Keratinocyte (primary cell): ENCODE data around the gene TMEM169. TPM values are rescaled to one million over a fixed set of nuclear protein-coding genes. Genes with fewer than 3 reads are reported as not detected.

Experiments
- DNase-seq: peaks from one replicate; pipeline ENCODE4 v3.0.0-alpha.2; 2011; ENCODE audit warnings: low read depth, missing footprints, low spot score
- FAIRE-seq: peaks from 2 replicates; lab custom pipeline; 2011; peaks lifted over from hg19 to GRCh38; lab: Jason Lieb, UNC
- H2AFZ ChIP-seq: 2 replicates; pipeline ENCODE4 v1.6.0; 2012; ENCODE audit warnings: low read length, control low read depth, inconsistent platforms; ENCODE audit not compliant: control insufficient read depth
- H3K27ac ChIP-seq: 2 replicates; pipeline ENCODE4 v1.5.1; 2011; ENCODE audit warnings: low read length; ENCODE audit not compliant: control insufficient read depth, insufficient read depth
- H3K27me3 ChIP-seq: 3 replicates; pipeline ENCODE4 v1.6.0; 2011; ENCODE audit warnings: low read length; ENCODE audit not compliant: control insufficient read depth, insufficient read depth; ENCODE audit errors: extremely low read depth
- H3K36me3 ChIP-seq, 2 experiments: 2 replicates in 1 of 2; 3 replicates in 1 of 2; pipeline ENCODE4 v1.5.1; 2011; ENCODE audit warnings: low read length in 2 of 2, mild to moderate bottlenecking in 1 of 2; ENCODE audit not compliant: control insufficient read depth in 2 of 2, insufficient read depth in 2 of 2; ENCODE audit errors: extremely low read depth in 1 of 2
- H3K4me1 ChIP-seq: 3 replicates; pipeline ENCODE4 v1.5.1; 2011; ENCODE audit warnings: low read length; ENCODE audit not compliant: control insufficient read depth, insufficient read depth; ENCODE audit errors: extremely low read depth
- H3K4me2 ChIP-seq: 3 replicates; pipeline ENCODE4 v1.6.0; 2011; ENCODE audit warnings: low read depth, low read length; ENCODE audit not compliant: control insufficient read depth, insufficient read depth; ENCODE audit errors: extremely low read depth
- H3K4me3 ChIP-seq, 3 experiments: fragments of 200-600 bp in 1 of 3; sonication (generic) in 1 of 3; 2 replicates in 2 of 3; 3 replicates in 1 of 3; pipeline ENCODE4 v1.5.1; 2011 to 2016; ENCODE audit warnings: low read length in 3 of 3, mild to moderate bottlenecking in 3 of 3, control low read depth in 2 of 3, inconsistent platforms in 1 of 3, low read depth in 1 of 3, mixed read lengths in 1 of 3, mixed run types in 1 of 3, moderate library complexity in 1 of 3; ENCODE audit not compliant: control insufficient read depth in 2 of 3, insufficient read depth in 2 of 3; ENCODE audit errors: extremely low read depth in 1 of 3
- H3K79me2 ChIP-seq: 2 replicates; pipeline ENCODE4 v1.6.0; 2012; ENCODE audit warnings: low read length; ENCODE audit not compliant: control insufficient read depth, insufficient read depth
- H3K9ac ChIP-seq: 3 replicates; pipeline ENCODE4 v1.6.0; 2011; ENCODE audit warnings: low read length; ENCODE audit not compliant: control insufficient read depth, insufficient read depth; ENCODE audit errors: extremely low read depth
- H3K9me1 ChIP-seq: 3 replicates; pipeline ENCODE4 v1.6.0; 2011; ENCODE audit warnings: low read length; ENCODE audit not compliant: control insufficient read depth, insufficient read depth; ENCODE audit errors: extremely low read depth
- H3K9me3 ChIP-seq: 2 replicates; pipeline ENCODE4 v1.5.1; 2012; ENCODE audit warnings: low read depth, low read length; ENCODE audit not compliant: control insufficient read depth
- H4K20me1 ChIP-seq: 3 replicates; pipeline ENCODE4 v1.6.0; 2011; ENCODE audit warnings: low read length; ENCODE audit not compliant: control insufficient read depth, insufficient read depth; ENCODE audit errors: extremely low read depth
- CTCF ChIP-seq, 3 experiments: IDR thresholded peaks in 1 of 3; conservative IDR thresholded peaks in 1 of 3; optimal IDR thresholded peaks in 1 of 3; 2 replicates in 2 of 3; 3 replicates in 1 of 3; pipeline versions ENCODE3 to v1.5.1; 2011; ENCODE audit warnings: low read length in 3 of 3, mild to moderate bottlenecking in 3 of 3, moderate library complexity in 2 of 3, control low read depth in 1 of 3, inconsistent platforms in 1 of 3; ENCODE audit not compliant: insufficient read depth in 2 of 3; ENCODE audit errors: extremely low read depth in 1 of 3
- EZH2 ChIP-seq: IDR thresholded peaks from one replicate; pipeline ENCODE4 v1.6.1; 2012; ENCODE audit warnings: inconsistent platforms, mild to moderate bottlenecking, low read length, moderate library complexity
- dilution Hi-C: fragments of 300-500 bp; cut with MboI; formaldehyde crosslinking; loops from one replicate; pipeline ENCODE4 v1.7.0; 2020; ENCODE audit warnings: low sequenced_read_pairs; ENCODE audit not compliant: extremely low pct_ligation_motif_present
- polyA plus RNA-seq, 5 experiments: library from polyadenylated mRNA; depleted of rRNA in 3 of 5; stranded (reverse) in 3 of 5; stranded (forward) in 1 of 5; unstranded in 1 of 5; fragments of >200 nt; gene quantifications; 1 replicate in 1 of 5; 2 replicates in 3 of 5; 3 replicates in 1 of 5; pipeline versions ENCODE4 v1.2.1 to v1.2.3, GENCODE V29; 2011 to 2012; ENCODE audit warnings: missing spikeins in 2 of 5, low read depth in 1 of 5, low replicate concordance in 1 of 5

Gene TMEM169
- polyA plus RNA-seq, 1 donor (not counting 4 experiments of a cell fraction or from before 2014, with no cell fraction given), result not detected

DNA sequence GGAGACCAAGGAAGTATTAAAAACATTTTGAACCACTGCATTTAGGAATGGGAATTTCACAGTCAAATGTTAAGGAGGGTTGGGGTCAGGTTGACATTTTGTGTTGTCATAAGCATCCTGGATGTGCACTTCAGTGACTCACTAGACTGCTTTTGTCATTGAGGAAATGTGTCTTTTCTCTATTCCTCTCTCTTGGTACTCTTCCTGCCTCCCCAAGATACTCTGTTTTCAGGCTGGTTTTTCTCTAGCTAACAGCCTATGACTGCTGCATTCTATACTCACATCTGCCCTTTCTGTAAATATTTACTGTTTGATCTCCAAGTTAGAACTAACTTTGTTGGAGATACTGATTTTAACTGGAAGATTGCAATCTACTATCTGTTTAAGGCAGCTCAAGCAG lies 50.9 kb downstream of the TMEM169 start:
- Histone ChIP-seq H3K9me1 (no peaks in the 10 kb centered on the region), H3K79me2 (peaks cover 23% of the 10 kb centered on the region), H3K4me2 (no peak overlapping the region), H3K4me3 (no peak overlapping the region), H4K20me1 (peaks cover 3% of the 10 kb centered on the region), H3K9me3 (no peaks in the 10 kb centered on the region), H2AFZ (no peak overlapping the region), H3K4me1 (no peaks in the 10 kb centered on the region), H3K36me3 (peaks cover 26 to 39% of the 10 kb centered on the region in 2 experiments), H3K27ac (no peak overlapping the region), H3K9ac (no peak overlapping the region), H3K27me3 (no peaks in the 10 kb centered on the region)
- FAIRE-seq (no peak), DNase-seq (no peak)
- TF ChIP-seq EZH2 (no peak), CTCF (optimal IDR thresholded peaks at IDR 0.05 in 1 of 3, IDR thresholded peaks at IDR 0.05 in 1 of 3, conservative IDR thresholded peaks at IDR 0.05 in 1 of 3; ENCODE audit: extremely low read depth in 1 of 3, insufficient read depth in 2 of 3, low read length in 3 of 3) (no peak)
- dilution Hi-C loops, result no loop called here

DNA sequence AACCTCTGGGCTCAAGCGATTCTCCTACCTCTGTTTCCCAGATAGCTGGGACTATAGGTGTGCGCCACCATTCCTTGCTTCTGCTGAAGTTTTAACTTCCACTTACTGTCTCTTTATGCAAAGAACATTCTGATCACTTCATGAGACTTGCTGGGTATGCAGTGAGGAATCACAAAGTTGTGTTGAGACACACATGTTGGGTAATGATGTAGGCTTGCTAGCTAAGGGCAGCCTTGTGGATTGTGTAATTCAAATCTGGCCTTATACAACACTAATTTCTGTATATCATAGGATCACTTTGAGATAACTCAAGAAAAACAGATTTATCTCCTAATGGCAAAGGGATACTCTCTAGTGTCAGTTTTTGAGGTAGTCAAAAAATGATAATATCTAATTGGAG lies 51.7 kb downstream of the TMEM169 start:
- H3K79me2 ChIP-seq, result peaks cover 21% of the 10 kb centered on the region
- H4K20me1 ChIP-seq, result peaks cover 3% of the 10 kb centered on the region
- peaks cover 29 to 38% of the 10 kb centered on the region in 2 experiments for H3K36me3 ChIP-seq

More for the DNA sequence above, 51.7 kb downstream of the TMEM169 start:
- H3K4me3 ChIP-seq, result no peak overlapping the region
- H3K4me1 ChIP-seq, result no peaks in the 10 kb centered on the region
- dilution Hi-C loops, result no loop called here
- H3K9me1 ChIP-seq, result no peaks in the 10 kb centered on the region
- H3K27me3 ChIP-seq, result no peaks in the 10 kb centered on the region
- no peak for DNase-seq
- no peak overlapping the region for H3K27ac ChIP-seq
- no peak overlapping the region for H3K9ac ChIP-seq
- H3K4me2 ChIP-seq, result no peak overlapping the region
- TF ChIP-seq EZH2 (no peak), CTCF (optimal IDR thresholded peaks at IDR 0.05 in 1 of 3, IDR thresholded peaks at IDR 0.05 in 1 of 3, conservative IDR thresholded peaks at IDR 0.05 in 1 of 3; ENCODE audit: extremely low read depth in 1 of 3, insufficient read depth in 2 of 3, low read length in 3 of 3) (no peak)
- no peak overlapping the region for H2AFZ ChIP-seq
- no peak for FAIRE-seq
- H3K9me3 ChIP-seq, result no peaks in the 10 kb centered on the region
